ENCODE measurements around the gene RCBTB2. TPM values are rescaled to one million over a fixed set of nuclear protein-coding genes. Genes with fewer than 3 reads are reported as not detected.

RCBTB2 gene
- total and polyA plus RNA-seq, 9 donors, result 8.2 to 22.6 (median 14.2) TPM

- no peaks in the 10 kb centered on the region for H3K9me3 ChIP-seq
- no peak for DNase-seq
- H3K4me3 ChIP-seq, result peak overlapping the region; percentile 89
- no peaks in the 10 kb centered on the region for H3K4me1 ChIP-seq (ENCODE audit: insufficient read depth)
- H3K36me3 ChIP-seq, result no peaks in the 10 kb centered on the region
- 0% methylated on average over 16 of the region's 16 CpGs for WGBS, 3 donors
- TF ChIP-seq POLR2A (IDR thresholded peaks at IDR 0.05), result no peak
- TF ChIP-seq CTCF (IDR thresholded peaks at IDR 0.05), result no peak
- TF ChIP-seq EP300 (IDR thresholded peaks at IDR 0.05), result no peak
- no peaks in the 10 kb centered on the region for H3K27me3 ChIP-seq
- peak overlapping the region; percentile 92 to 94 for H3K27ac ChIP-seq
- intact Hi-C loops (cut with DNase I), result loop anchor here in 2 of 4 donors (2.0 to 5.0 kb wide), 2 partner anchors 39 to 45 kb away; no protein-coding TSS in a partner anchor
These were observed 699 bp downstream of the RCBTB2 start for GRCh38 chr13:48532256-48532505.

GRCh38 chr13:48531416-48532255 is 1.2 kb downstream of the RCBTB2 start:
- peak overlapping the region; percentile 92 to 94 for H3K27ac ChIP-seq
- H3K27me3 ChIP-seq, result no peaks in the 10 kb centered on the region
- peak overlapping the region; percentile 89 for H3K4me3 ChIP-seq
- H3K36me3 ChIP-seq, result no peaks in the 10 kb centered on the region
- no peaks in the 10 kb centered on the region for H3K9me3 ChIP-seq
- intact Hi-C loops (cut with DNase I), result loop anchor here in 2 of 4 donors (2.0 to 5.0 kb wide), 2 partner anchors 39 to 46 kb away; no protein-coding TSS in a partner anchor
- WGBS, 3 donors, result 20 to 28% (median 21%) methylated on average over 19 of the region's 19 CpGs
- no peak for DNase-seq
- no peak for TF ChIP-seq CTCF (IDR thresholded peaks at IDR 0.05)
- no peak for TF ChIP-seq EP300 (IDR thresholded peaks at IDR 0.05)
- no peak for TF ChIP-seq POLR2A (IDR thresholded peaks at IDR 0.05)
- no peaks in the 10 kb centered on the region for H3K4me1 ChIP-seq (ENCODE audit: insufficient read depth)

GRCh38 chr13:48530833-48531232 is 2.0 kb downstream of the RCBTB2 start:
- Histone ChIP-seq H3K27ac (peak overlapping the region in 1 of 2 donors; percentile 94), H3K9me3 (no peaks in the 10 kb centered on the region), H3K4me1 (ENCODE audit: insufficient read depth) (no peaks in the 10 kb centered on the region), H3K4me3 (no peak overlapping the region), H3K27me3 (no peaks in the 10 kb centered on the region), H3K36me3 (no peaks in the 10 kb centered on the region)
- WGBS, 3 donors, result 90 to 94% (median 91%) methylated on average over 6 of the region's 6 CpGs
- TF ChIP-seq POLR2A (IDR thresholded peaks at IDR 0.05), result no peak
- no peak for TF ChIP-seq EP300 (IDR thresholded peaks at IDR 0.05)
- no peak for TF ChIP-seq CTCF (IDR thresholded peaks at IDR 0.05)
- intact Hi-C loops (cut with DNase I), result loop anchor here in 1 of 4 donors (5.0 kb wide), 1 partner anchor 46 kb away; no protein-coding TSS in a partner anchor
- no peak for DNase-seq

GRCh38 chr13:48528720-48529119 is 4.2 kb downstream of the RCBTB2 start:
- no peak for DNase-seq
- TF ChIP-seq EP300 (IDR thresholded peaks at IDR 0.05), result no peak
- TF ChIP-seq POLR2A (IDR thresholded peaks at IDR 0.05), result no peak
- TF ChIP-seq CTCF (IDR thresholded peaks at IDR 0.05), result no peak
- H3K36me3 ChIP-seq, result no peaks in the 10 kb centered on the region
- H3K27me3 ChIP-seq, result no peaks in the 10 kb centered on the region
- H3K4me3 ChIP-seq, result no peak overlapping the region
- WGBS, 3 donors, result 87 to 88% (median 87%) methylated on average over 3 of the region's 3 CpGs
- H3K9me3 ChIP-seq, result no peaks in the 10 kb centered on the region
- intact Hi-C loops (cut with DNase I), result no loop called here
- no peak overlapping the region for H3K27ac ChIP-seq
- no peaks in the 10 kb centered on the region for H3K4me1 ChIP-seq (ENCODE audit: insufficient read depth)

Measured in ovary (tissue), 9 donors.